Transverse colon (tissue), 4 donors: ENCODE data around the gene STN1. TPM values are rescaled to one million over a fixed set of nuclear protein-coding genes. Genes with fewer than 3 reads are reported as not detected.

Experiments used
- DNase-seq: peaks from one replicate; pipeline ENCODE4 v3.0.0-alpha.2; 2019
- H3K27ac ChIP-seq, 4 donors: fragments of 200-600 bp; sonication (generic); 2 replicates each; pipeline ENCODE4 v1.5.1; 2016 to 2018; ENCODE audit warnings: inconsistent platforms in 4 of 4
- H3K27me3 ChIP-seq: fragments of 200-600 bp; sonication (generic); 2 replicates; pipeline ENCODE4 v1.5.1; 2017; ENCODE audit warnings: inconsistent platforms
- H3K36me3 ChIP-seq, 4 donors: fragments of 200-600 bp; sonication (generic); 2 replicates each; pipeline ENCODE4 v1.5.1; 2017 to 2019; ENCODE audit warnings: inconsistent platforms in 4 of 4
- H3K4me1 ChIP-seq, 4 donors: fragments of 200-600 bp; sonication (generic); 2 replicates each; pipeline ENCODE4 v1.5.1; 2017 to 2020; ENCODE audit warnings: inconsistent platforms in 4 of 4
- H3K4me3 ChIP-seq, 4 donors: fragments of 200-600 bp; sonication (generic); 1 replicate in 1 of 4; 2 replicates in 3 of 4; pipeline versions ENCODE4 v1.5.1 to v1.6.1; 2017 to 2019; ENCODE audit warnings: inconsistent platforms in 4 of 4
- H3K9me3 ChIP-seq, 2 donors: fragments of 200-600 bp; sonication (generic); 2 replicates each; pipeline ENCODE4 v1.5.1; 2017 to 2019; ENCODE audit warnings: inconsistent platforms in 2 of 2
- EP300 ChIP-seq: sonication (generic); formaldehyde crosslinking; IDR thresholded peaks from one replicate; pipeline ENCODE4 v1.6.1; 2017; ENCODE audit warnings: antibody characterized with exemption, low read depth
- POLR2A ChIP-seq: fragments of 450-650 bp; IDR thresholded peaks from one replicate; pipeline ENCODE4 v1.6.1; 2016; ENCODE audit warnings: antibody characterized with exemption, mild to moderate bottlenecking, moderate library complexity
- POLR2AphosphoS5 ChIP-seq, 3 donors: sonication (generic); formaldehyde crosslinking; IDR thresholded peaks; one replicate each; pipeline ENCODE4 v1.6.1; 2016; ENCODE audit warnings: antibody characterized with exemption in 3 of 3
- WGBS, 2 donors: methylation state at CpG; one replicate each; pipeline ENCODE4 v1.1.5; 2018; ENCODE audit warnings: low coverage in 1 of 2; 5-methylcytosine and 5-hydroxymethylcytosine counted together
- in situ Hi-C, 4 donors: fragments of 200-750 bp; cut with MboI; loops; one replicate each; pipeline versions ENCODE4 v1.15.0 to v1.15.1; 2017; ENCODE audit warnings: low sequenced_read_pairs in 3 of 4, low pct_ligation_motif_present in 1 of 4, low pct_unique_long_range_greater_than_20kb in 1 of 4
- intact Hi-C: fragments of 100-400 bp; cut with DNase I; formaldehyde crosslinking; loops from one replicate; pipeline ENCODE4 v1.15.1; 2023; ENCODE audit warnings: low total_unique reads
- total RNA-seq, 4 donors: library from RNA; depleted of rRNA; stranded (reverse); fragments of >200 nt; gene quantifications; one replicate each; pipeline ENCODE4 v1.1.0, GENCODE V29; 2016
- TF ChIP-seq, protein P1 (sequence below), 5 experiments: fragments of 200-600 bp in 3 of 5; fragments of 450-650 bp in 2 of 5; sonication (generic) in 3 of 5; IDR thresholded peaks; 1 replicate in 2 of 5; 2 replicates in 3 of 5; pipeline ENCODE4 v1.5.1; 2016 to 2017; ENCODE audit warnings: antibody characterized with exemption in 5 of 5, inconsistent platforms in 3 of 5, mild to moderate bottlenecking in 2 of 5, moderate library complexity in 1 of 5

The STN1 gene
- total RNA-seq, 4 donors from 2014 or later = 20.8 to 31.8 (median 26.4) TPM

- DNase-seq = no peak
- in situ Hi-C loops = no loop called here
- Histone ChIP-seq H3K9me3 (no peaks in the 10 kb centered on the region), H3K4me1 (peaks cover 28 to 76% (median 65%) of the 10 kb centered on the region in 4 donors), H3K36me3 (no peaks in the 10 kb centered on the region), H3K27ac (peak overlapping the region; percentile 73 to 79 (median 76)), H3K4me3 (no peak overlapping the region), H3K27me3 (no peaks in the 10 kb centered on the region)
- TF ChIP-seq, protein P1, sequence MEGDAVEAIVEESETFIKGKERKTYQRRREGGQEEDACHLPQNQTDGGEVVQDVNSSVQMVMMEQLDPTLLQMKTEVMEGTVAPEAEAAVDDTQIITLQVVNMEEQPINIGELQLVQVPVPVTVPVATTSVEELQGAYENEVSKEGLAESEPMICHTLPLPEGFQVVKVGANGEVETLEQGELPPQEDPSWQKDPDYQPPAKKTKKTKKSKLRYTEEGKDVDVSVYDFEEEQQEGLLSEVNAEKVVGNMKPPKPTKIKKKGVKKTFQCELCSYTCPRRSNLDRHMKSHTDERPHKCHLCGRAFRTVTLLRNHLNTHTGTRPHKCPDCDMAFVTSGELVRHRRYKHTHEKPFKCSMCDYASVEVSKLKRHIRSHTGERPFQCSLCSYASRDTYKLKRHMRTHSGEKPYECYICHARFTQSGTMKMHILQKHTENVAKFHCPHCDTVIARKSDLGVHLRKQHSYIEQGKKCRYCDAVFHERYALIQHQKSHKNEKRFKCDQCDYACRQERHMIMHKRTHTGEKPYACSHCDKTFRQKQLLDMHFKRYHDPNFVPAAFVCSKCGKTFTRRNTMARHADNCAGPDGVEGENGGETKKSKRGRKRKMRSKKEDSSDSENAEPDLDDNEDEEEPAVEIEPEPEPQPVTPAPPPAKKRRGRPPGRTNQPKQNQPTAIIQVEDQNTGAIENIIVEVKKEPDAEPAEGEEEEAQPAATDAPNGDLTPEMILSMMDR (IDR thresholded peaks at IDR 0.05) = no peak
- TF ChIP-seq EP300 (no peak), POLR2AphosphoS5 (IDR thresholded peaks at IDR 0.05) (no peak), POLR2A (no peak)
- intact Hi-C loops = no loop called here
- 42% methylated on average over 5 of the region's 5 CpGs; no CpG with 5 or more reads in 1 of the 2 donors for WGBS, 2 donors
These were observed 83.4 kb downstream of the STN1 start for GRCh38 chr10:103834436-103835095.

DNA sequence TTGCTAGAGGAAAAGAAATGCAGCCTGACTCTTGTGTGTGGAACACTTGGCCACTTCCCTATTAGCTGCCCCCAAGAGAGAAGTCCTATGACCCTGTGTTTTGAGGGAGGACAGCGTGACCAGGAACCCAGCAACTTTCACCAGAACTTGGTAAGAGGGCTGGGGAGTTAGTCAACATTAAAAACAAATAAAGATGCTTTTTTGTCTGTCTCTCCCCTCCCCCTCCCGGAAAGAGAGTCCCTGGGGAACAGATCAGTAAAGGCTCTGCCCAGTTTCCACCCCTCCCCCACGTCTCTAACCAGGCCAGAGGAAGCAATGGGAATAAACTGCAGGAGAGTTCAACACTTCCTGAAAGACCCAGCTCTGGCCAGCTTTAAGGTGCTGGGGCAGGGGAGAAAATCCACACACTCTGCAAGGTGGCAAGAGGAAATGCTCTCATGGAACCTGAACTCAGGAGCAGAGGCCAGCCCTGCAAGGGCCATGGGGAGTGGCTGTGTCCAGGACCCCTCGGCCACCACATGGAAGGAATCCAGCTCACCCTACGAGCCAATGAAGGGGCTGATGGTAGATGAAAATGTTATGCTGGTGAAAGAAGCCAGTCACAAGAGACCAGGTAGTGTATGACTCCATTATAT is 84.1 kb downstream of the STN1 start:
- Histone ChIP-seq H3K36me3 (no peaks in the 10 kb centered on the region), H3K27ac (peak overlapping the region; percentile 73 to 79 (median 76)), H3K27me3 (no peaks in the 10 kb centered on the region), H3K4me1 (peaks cover 28 to 76% (median 64%) of the 10 kb centered on the region in 4 donors), H3K4me3 (no peak overlapping the region), H3K9me3 (no peaks in the 10 kb centered on the region)
- 33% methylated on average over 5 of the region's 5 CpGs; no CpG with 5 or more reads in 1 of the 2 donors for WGBS, 2 donors
- intact Hi-C loops (no loop called here), in situ Hi-C loops (no loop called here)
- peak; percentile 78 for DNase-seq
- TF ChIP-seq POLR2AphosphoS5 (IDR thresholded peaks at IDR 0.05) (no peak), POLR2A (no peak), EP300 (no peak)
- TF ChIP-seq, protein P1 (IDR thresholded peaks at IDR 0.05) = no peak

GRCh38 chr10:103832806-103833205 is 85.2 kb downstream of the STN1 start:
- DNase-seq = no peak
- TF ChIP-seq POLR2A = no peak
- no peak for TF ChIP-seq EP300
- peak overlapping the region in 3 of 4 donors; percentile 73 to 79 (median 75) for H3K27ac ChIP-seq
- no peak overlapping the region for H3K4me3 ChIP-seq
- in situ Hi-C loops = no loop called here
- no peaks in the 10 kb centered on the region for H3K36me3 ChIP-seq
- no peaks in the 10 kb centered on the region for H3K27me3 ChIP-seq
- H3K4me1 ChIP-seq = peaks cover 28 to 71% (median 61%) of the 10 kb centered on the region in 4 donors
- intact Hi-C loops = no loop called here
- no peaks in the 10 kb centered on the region for H3K9me3 ChIP-seq
- WGBS, 2 donors = 91 to 92% methylated on average over 2 of the region's 2 CpGs

Other genes with a start within 250 kb of the STN1 start
- 10 to 100 TPM; 26.5 to 56.9 (median 33.3) TPM for gene SH3PXD2A, start 62.6 kb downstream of the STN1 start, total RNA-seq
- gene SLK, start 49.0 kb upstream of the STN1 start, total RNA-seq = 10 to 100 TPM; 33.2 to 76.4 (median 55.7) TPM
- 100 to 1,000 TPM in 3 of 4 donors, 10 to 100 TPM in 1; 36.0 to 181 (median 173) TPM for gene COL17A1, start 167.7 kb upstream of the STN1 start, total RNA-seq
- gene SFR1, start 204.0 kb upstream of the STN1 start, total RNA-seq = 1 to 10 TPM in 3 of 4 donors, not detected in 1; 4.0 TPM